GM12892 (cell line): ENCODE measurements around the gene PDE3A.
A peak's percentile ranks its signal among the peaks of the same experiment; 100 is the strongest.

Experiments
- DNase-seq: peaks from one replicate; pipeline ENCODE4 v3.0.0; 2011; ENCODE audit not compliant: insufficient read length
- FAIRE-seq: peaks from 2 replicates; lab custom pipeline; 2011; peaks lifted over from hg19 to GRCh38; lab: Jason Lieb, UNC
- POLR2A ChIP-seq: IDR thresholded peaks from 2 replicates; pipeline ENCODE4 v1.6.1; 2011; ENCODE audit warnings: low read depth, low read length, control low read depth
- POLR2AphosphoS5 ChIP-seq: IDR thresholded peaks from 2 replicates; pipeline ENCODE4 v1.6.1; 2011; ENCODE audit warnings: low read depth, low read length, control low read depth
- TAF1 ChIP-seq: IDR thresholded peaks from 2 replicates; pipeline ENCODE4 v1.6.1; 2011; ENCODE audit warnings: low read depth, mild to moderate bottlenecking, control low read depth, low read length, borderline replicate concordance

The PDE3A gene

DNA sequence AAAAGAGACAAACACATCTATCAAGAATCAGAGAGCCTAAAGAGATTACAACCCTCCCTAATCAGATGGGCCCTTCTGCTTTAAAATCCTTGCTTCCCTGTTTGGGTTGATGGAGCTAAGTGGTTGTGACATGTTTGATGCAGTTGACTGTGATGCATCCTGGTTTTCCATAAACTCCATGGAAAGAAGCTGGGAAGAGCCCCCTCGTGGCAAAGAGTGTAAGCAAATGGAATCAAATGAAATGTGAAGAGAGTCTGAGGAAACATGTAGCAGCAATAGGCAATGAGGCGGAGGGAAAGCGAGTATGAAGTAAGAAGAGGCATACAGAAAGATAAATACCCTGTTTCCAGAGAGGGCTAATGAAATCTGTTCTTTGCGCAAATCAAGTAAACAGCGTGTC, 256.4 kb downstream of the PDE3A start:
- FAIRE-seq = no peak

DNA sequence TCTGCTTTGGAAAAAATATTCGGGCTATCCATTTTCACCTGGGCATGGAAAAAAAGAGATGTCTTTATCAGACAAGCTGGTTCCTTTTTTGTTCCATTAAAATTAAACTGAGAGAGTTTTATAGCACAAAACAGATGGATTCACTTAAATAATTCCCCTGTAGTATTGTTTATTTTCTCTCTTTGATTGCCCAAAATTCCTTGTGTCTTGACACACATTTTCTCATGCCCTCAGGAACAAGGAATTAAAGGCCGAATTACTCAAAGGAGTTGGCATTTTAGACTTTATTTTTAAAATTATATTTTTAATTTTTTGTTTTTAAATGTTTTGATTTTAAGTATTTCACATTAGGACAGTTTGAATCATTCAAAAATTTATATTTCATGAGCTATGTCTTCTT, 257.2 kb downstream of the PDE3A start:
- FAIRE-seq (no peak), DNase-seq (no peak)
- TF ChIP-seq POLR2A = no peak
- TF ChIP-seq POLR2AphosphoS5 = no peak
- no peak for TF ChIP-seq TAF1

More for the DNA sequence above, 256.4 kb downstream of the PDE3A start:
- no peak for DNase-seq
- no peak for TF ChIP-seq POLR2A
- no peak for TF ChIP-seq POLR2AphosphoS5
- TF ChIP-seq TAF1 = no peak

DNA sequence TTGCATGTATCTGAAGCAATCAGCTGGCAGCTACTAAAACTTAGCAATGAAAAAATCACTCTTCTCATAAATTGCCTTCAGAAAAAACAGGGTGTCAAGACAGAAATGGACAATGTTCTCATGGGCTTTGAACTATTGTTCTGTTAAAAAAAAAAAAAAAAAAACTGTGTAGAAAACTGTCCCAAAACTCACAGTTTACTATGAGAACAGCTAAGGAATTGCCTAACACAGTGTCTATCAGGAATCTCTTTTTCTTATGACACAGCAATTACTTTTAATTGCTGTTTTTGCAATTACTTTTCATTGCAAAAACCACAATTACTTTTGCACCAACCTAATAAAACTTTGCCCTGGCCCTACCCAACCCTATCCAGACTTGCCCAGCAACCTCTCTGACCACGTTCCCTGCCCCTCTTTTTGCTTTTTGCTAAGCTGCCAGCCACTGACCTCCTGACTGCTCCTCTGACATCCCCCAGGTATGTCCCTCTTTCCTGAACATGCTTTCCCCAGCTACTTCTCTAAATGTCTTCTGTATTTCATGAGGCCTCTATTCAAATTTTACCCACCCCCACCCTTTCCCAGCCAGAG, 258.8 kb downstream of the PDE3A start:
- FAIRE-seq = no peak
- DNase-seq = no peak
- no peak for TF ChIP-seq TAF1

DNA sequence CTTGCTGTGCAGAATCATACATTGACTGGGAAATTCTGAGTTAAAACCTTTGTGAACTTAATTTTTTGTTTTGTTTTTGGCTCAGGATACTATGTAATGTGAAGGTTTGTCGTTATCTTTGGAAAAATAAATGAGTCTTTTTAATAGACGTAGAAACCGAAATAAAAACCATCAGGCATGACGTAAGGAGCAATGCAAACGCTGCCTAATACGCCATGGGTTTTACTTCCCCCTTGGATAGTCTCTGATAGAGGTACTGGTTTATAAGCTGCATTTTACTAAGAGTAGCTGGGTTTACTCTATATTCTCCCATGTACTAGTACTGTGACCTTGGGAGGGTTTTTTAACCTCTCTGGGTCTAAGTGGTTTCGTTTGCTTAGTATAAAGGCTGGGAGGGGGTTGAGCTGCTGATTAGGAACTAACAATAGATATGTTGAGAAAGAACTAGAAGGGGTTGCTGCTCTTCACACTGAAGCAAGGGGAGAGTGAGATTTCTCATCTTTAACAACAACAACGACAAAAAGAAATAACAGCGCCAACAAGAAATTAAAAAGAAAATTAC, 260.0 kb downstream of the PDE3A start:
- FAIRE-seq (no peak), DNase-seq (no peak)
- TF ChIP-seq POLR2AphosphoS5 (no peak), TAF1 (no peak), POLR2A (no peak)

DNA sequence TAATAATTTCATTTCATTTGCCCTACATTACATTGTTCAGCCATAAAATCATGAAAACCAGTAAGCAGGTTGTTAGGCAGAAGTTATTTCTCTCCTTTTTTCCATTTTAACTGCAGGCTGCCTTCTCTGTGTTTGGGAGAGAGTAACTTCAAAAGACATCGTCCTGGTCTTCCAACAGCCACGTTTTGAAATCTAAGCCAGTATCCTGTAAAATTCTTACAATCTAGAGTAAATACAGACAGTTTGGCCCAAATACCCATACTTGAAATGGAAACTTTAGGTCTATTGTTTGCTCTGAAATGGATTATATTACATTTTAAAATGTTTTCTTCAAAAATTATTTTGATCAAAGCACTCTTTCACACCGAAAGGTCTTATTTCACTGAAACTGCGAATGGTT, 260.7 kb downstream of the PDE3A start:
- no peak for FAIRE-seq
- DNase-seq = no peak
- TF ChIP-seq TAF1 (no peak), POLR2AphosphoS5 (no peak), POLR2A (no peak)

DNA sequence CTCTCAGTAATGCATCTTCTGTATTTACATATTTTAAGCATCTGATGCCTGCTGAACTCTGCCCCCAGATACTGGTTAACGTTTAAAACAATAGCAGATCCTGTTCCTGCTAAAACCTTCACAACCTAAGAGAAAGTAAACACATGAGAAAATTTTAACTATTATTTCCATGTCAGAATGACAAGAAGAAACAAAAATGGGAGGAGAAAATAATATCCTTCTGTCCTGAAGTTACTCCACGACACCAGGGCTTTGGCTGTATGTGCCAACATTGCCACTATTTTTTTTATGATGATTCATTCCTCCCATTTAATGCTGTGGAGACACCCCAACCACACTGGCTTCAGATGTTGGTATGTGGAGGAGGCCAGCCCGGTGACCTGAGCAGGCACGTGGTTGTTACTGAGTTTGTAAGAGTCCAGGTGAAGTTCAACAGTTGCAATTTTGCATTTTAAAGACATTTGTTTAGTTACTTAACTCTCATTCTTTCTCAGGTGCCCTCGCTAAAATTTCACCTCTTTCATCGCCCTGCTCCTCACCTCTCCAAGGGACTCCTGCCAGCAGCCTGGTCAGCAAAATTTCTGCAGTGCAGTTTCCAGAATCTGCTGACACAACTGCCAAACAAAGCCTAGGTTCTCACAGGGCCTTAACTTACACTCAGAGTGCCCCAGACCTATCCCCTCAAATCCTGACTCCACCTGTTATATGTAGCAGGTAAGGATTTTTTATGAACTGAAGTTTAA, 261.2 kb downstream of the PDE3A start:
- TF ChIP-seq TAF1 (no peak), POLR2AphosphoS5 (no peak), POLR2A (no peak)
- no peak for DNase-seq
- FAIRE-seq = no peak

DNA sequence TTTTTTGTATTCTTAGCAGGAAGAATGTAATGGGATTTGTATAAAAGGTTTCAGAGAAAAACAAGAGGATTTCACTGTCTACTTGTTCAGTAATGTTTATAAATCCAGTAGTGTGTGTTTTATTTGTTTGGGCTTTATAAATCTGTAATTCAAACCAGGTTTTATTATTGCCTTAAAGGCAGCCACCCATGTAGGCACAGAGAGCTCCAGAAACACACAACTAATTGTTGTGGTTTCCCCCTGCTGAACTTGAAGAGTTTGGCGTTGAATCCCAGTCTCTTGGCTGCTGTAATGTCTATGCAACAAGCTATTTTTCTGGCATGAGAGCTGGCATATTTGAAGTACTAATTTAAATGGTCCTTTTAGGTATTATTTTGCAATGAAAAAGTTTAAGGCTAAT, 263.4 kb downstream of the PDE3A start:
- FAIRE-seq (no peak), DNase-seq (no peak)
- TF ChIP-seq TAF1 (no peak), POLR2AphosphoS5 (no peak), POLR2A (no peak)

DNA sequence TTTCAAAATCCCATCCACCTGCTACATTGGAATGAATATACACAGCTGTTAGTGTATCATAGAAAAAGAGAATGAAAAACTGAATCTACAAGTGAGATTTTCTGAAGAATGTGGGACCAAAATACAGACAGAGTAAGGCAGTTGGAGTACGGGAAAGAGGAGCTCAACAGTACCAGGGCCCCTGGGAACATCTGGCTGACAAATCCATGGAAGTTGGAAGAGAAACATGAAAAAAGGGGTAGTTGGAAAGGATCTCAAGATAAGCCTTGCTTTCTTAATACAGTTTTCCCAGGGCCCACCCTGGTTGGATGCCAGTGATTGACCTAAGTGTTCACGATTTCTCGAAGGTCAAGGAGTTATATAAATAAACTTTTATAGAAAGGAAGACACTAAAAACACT, 272.8 kb downstream of the PDE3A start:
- FAIRE-seq (no peak), DNase-seq (no peak)
- TF ChIP-seq POLR2A (no peak), POLR2AphosphoS5 (no peak), TAF1 (no peak)

DNA sequence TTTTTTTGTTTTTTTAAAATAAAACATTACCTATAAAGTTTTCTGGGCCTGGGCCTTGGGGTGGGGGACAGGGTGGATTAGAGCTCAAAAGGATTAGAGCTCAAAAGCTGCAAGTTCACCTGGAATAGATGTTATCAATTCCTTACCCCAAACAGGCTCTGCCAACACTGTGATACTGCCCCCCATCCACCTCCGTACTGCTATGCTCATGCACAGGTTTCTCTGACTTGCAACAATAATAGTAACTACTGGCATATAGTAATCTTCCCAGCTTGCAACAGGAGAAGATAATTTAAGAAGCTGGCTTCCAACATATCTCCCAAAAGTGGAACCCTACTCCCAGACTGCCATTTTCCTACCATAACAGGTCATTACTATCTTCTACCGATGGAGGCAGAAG, 275.5 kb downstream of the PDE3A start:
- no peak for DNase-seq
- no peak for FAIRE-seq
- TF ChIP-seq TAF1 (no peak), POLR2AphosphoS5 (no peak), POLR2A (no peak)

DNA sequence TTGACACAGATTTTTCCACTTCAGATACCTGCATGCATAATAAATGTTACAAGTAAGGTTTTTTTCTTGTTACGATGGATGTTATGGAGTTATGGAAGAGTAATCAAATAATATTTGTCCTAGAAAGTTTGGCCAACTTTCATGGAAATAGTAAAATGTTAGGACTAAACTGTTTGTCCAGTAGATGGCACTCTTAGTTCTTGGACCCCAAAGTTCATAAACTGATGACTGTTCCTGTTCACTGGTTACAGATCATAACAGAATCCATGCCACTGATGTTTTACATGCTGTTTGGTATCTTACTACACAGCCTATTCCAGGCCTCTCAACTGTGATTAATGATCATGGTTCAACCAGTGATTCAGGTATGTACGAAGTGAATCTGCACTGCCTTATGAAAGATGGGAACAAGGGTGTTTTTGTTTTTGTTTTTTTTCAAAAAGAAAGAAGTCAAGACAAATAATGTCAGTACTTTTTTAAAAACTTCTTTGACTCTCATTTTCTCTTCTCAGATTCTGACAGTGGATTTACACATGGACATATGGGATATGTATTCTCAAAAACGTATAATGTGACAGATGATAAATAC, 278.0 kb downstream of the PDE3A start:
- FAIRE-seq (peak; percentile 56), DNase-seq (no peak)
- TF ChIP-seq POLR2A (no peak), POLR2AphosphoS5 (no peak), TAF1 (no peak)

DNA sequence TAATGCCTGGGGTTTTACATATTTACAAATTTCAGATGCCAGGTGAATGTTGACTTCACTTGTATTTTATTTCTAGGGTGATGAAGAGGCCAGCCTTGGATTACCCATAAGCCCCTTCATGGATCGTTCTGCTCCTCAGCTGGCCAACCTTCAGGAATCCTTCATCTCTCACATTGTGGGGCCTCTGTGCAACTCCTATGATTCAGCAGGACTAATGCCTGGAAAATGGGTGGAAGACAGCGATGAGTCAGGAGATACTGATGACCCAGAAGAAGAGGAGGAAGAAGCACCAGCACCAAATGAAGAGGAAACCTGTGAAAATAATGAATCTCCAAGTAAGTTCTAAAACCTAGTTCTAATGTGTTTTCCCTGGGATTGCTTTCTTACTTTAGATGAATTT, 285.5 kb downstream of the PDE3A start:
- no peak for DNase-seq
- no peak for FAIRE-seq
- TF ChIP-seq TAF1 (no peak), POLR2AphosphoS5 (no peak), POLR2A (no peak)
